ENCODE data around the gene SLCO4A1.

DNA sequence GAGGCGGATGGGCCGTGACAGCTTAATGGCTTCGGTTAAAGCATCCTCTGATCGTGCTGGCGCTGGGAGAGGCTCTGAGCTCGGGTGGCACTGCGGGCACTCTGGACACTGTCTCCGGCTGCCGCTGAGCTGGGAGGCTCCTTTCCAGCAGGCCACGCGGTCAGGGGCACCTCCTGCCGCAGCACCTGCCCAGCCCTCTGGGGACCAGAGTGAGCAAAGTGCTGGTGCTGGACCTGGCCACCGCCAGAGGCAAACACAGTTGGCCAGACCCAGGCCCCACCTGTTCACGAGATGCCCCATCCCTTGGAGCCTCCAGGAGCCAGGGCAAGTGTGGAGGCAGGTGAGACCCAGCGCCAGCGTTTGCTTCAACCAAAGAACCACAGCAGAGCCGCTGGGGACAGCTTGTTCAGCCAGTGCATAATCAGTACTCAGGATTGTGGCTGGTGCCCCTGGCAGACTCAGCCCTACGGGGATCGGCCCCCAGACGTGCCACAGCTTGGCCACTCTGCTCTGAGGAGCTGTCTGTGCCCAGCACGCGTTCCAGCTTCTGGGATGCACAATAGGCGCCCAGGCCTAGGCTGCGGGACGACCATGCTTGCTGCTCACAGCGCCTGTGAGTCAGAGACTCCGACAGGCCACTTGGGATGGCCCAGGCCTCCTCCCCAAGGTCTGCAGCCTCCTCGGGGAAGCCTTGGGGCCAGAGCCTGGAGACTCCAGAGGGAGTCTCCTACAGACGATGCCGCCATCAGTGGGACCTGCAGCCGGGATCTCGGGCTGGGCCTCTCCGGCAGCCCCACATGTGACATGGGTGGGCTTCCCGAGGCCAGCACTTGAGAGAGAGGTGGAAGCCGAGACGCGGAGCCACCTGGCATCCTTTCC is 38.2 kb upstream of the SLCO4A1 start:
- no peak for TF ChIP-seq CTCF (optimal IDR thresholded peaks at IDR 0.05 in 1 of 3, IDR thresholded peaks at IDR 0.05 in 1 of 3, conservative IDR thresholded peaks at IDR 0.05 in 1 of 3; ENCODE audit: extremely low read depth in 1 of 3, insufficient read depth in 2 of 3, low read length in 3 of 3)
- TF ChIP-seq EZH2 (IDR thresholded peaks at IDR 0.05; ENCODE audit: low read length), result no peak
